Erythroblast (primary cell): ENCODE measurements around the gene ID4.

Experiments
- DNase-seq, 2 experiments: peaks; one replicate each; lab custom pipeline; 2025; lab: John Stamatoyannopoulos, UW
- GATA1 ChIP-seq: IDR thresholded peaks from 2 replicates; pipeline ENCODE4 v1.6.1; 2011; ENCODE audit warnings: low read depth, mild to moderate bottlenecking, control low read depth, low read length, moderate library complexity
- POLR2A ChIP-seq: IDR thresholded peaks from 2 replicates; pipeline ENCODE4 v1.6.1; 2011; ENCODE audit warnings: mild to moderate bottlenecking, low read length

The ID4 gene, protein sequence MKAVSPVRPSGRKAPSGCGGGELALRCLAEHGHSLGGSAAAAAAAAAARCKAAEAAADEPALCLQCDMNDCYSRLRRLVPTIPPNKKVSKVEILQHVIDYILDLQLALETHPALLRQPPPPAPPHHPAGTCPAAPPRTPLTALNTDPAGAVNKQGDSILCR

DNA sequence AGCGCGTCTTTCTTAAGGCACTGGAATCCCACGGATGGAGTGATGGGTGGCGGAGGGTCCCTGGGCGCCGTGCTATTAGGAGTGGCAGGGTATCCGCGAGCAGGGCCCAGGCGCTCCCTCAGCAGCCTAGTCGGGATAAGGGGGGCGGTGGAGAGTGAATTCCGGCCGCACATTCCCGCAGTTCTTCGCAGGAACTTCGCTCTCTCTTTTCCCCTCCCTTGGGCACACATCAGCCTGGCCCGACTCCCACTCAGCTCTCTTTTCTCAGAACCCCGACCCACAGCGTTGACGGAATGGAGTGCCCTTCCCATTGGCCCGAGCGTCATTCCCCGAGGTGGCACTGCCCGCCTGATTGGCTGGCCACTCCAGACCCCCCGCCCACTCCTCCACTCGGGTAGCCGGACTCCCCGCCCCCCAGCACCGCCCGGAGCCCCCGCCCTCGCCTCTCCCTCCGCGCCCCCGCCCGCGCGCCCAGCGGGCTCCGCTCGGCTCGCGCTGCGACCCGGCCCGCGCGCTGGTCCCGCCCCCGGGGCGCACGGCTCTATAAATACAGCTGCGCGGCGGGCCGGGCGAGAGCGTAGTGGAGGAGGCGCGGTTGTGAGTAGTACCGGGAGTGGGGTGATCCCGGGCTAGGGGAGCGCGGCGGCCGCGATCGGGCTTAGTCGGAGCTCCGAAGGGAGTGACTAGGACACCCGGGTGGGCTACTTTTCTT is at the start of gene ID4:
Gene ID4 (plus strand): TSS at position 572 of the 712 bp plus-strand sequence. CDS start 385 bp downstream, outside the sequence.
- no peak for DNase-seq
- no peak for TF ChIP-seq GATA1
- TF ChIP-seq POLR2A = no peak

DNA sequence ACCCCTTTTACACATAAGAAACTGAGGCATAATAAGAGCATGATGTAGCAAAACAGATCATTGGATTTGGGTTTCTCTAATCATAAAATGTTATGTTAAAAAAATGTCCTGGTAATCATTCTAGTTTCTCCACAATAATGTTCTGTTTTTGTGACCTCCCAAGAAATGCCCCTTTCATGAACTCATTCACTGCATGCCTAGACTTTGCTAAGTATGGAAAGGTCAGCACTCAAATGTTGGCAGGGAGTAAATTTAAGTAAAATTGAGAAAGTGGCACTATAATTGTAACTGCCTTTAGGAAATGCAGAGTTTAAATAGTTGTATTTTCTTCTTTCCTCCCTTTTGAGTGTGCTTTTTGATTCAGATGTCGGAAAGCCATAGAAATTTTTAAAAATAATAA is 48.5 kb upstream of the ID4 start:
- TF ChIP-seq GATA1 (no peak), POLR2A (no peak)

DNA sequence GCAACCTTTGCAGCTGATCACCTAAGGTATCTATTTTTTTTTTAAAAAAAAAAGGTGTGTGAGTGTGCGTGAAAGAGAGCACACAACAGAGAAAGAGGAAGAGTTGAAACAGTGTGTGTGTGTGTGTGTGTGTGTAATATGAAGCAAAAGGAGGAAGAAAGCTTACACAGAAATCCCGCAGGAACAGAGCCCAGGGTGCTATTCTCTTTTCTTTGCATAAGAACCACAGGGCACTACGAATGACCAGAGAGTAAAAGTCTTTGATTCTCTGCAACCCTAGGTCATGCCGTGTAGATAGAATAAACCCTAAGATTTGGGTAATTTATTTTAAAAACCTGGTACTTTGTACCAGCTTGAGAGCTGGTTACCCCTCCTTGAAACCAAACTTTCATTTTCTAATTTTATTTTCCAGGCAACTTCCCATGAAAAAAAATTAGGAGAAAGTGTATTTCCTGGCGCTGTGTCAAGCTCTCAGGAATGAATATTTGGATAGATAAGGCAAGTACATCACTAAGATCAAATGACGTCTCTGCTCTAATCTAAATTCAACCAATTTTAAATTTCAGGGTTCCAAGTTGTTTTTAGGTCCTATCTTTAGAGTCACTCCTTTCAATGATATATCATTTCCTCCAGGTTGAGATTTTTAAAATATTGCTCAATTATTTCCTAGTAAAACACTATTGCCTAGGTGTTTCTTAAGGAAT is 47.9 kb upstream of the ID4 start:
- DNase-seq = no peak

More for the DNA sequence above, 48.5 kb upstream of the ID4 start:
- no peak for DNase-seq

DNA sequence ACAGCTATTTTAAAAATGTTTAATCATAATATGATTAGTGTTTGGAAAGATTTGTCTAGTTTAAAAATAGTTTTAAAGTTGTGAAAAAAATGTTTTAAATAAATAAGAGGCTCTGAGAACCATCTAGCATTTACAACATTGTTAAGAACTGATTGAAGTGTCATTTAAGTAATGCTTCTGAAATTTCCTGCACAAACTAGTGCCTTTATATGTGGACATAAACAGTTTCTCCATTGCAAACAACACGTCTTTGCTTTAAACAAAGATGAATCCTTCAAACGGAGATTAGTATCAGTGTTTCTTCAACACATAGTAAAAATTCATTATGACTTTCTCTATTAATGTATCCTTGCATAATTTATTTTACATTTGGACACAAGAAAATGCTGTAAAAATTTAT is 45.9 kb upstream of the ID4 start:
- DNase-seq = no peak
- TF ChIP-seq POLR2A (no peak), GATA1 (no peak)

More for the DNA sequence above, 47.9 kb upstream of the ID4 start:
- TF ChIP-seq GATA1 = no peak
- no peak for TF ChIP-seq POLR2A

DNA sequence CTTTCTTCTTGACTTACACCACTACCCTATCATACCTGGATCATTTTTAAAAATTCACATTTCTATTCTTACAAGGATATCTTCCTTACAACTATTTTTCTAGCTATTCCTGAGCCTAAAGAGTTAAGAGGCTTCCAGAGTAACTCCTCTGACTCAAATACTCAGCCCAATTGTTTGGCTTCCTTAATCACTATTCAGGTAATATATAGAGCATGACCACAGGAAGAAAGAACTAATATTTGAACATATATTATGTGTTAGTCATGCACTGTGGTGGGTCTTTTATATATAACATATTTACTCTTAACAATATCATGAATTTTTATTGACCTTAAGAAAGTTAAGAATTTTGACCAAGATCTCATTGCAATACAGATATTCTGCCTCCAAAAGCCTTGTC is 42.0 kb upstream of the ID4 start:
- no peak for TF ChIP-seq POLR2A
- no peak for TF ChIP-seq GATA1
- DNase-seq = no peak

DNA sequence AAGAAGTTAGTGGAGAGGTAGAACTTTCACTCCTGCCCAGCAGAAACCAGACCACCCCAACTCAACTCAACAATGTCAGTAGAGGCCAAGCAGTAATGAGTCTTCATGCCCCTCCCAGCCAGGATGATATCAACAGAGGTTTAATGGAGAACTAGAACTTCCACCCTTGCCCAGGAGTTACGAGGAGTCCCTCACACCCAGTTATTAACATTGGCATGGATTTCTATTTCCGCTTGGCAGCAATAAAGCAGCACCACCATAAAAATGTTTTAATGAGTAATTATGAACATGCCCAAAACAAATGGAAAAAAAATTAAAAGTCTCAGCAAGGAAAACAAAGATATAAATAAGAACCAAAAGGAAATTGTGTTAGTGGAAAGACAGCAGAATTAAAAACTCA is 40.7 kb upstream of the ID4 start:
- no peak for TF ChIP-seq GATA1
- no peak for TF ChIP-seq POLR2A

DNA sequence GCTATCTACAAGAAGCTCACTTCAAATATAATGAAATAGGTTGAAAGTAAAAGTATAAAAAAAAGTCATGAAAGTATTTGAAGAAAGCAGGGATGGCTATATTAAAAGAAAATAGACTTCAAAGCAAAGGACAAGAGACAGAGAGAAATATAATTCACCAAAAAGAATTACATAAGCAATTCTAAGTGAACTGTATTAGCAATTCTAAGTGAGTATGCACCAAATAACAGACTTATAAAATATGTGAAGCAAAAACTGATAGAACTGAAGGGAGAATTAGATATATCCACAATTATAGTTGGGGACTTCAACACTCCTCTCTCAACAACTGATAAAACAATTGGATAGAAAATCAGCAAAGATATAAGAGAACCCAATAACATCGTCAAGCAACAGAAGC is 38.8 kb upstream of the ID4 start:
- DNase-seq = no peak
- no peak for TF ChIP-seq POLR2A
- TF ChIP-seq GATA1 = no peak

More for the DNA sequence above, 40.7 kb upstream of the ID4 start:
- DNase-seq = no peak

DNA sequence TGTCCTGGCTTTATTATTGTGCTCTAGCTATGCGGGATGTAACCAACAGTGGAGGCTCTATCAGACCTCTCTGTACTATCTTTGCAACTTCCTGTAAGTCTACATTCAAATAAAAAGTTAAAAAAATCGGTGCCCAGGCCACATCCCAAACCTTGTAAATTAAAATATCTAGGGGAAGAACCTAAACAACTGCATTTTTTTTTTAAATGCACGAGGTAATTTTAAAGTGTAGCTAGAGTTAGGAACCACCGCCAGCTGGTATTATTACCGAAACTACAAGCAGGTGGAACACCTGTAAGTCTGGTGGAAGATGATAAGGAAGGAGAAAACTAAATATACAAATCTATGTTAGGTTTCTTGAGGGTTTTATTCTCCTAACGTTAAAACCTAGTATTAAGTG is 34.5 kb upstream of the ID4 start:
- DNase-seq = no peak
- no peak for TF ChIP-seq POLR2A
- TF ChIP-seq GATA1 = no peak

DNA sequence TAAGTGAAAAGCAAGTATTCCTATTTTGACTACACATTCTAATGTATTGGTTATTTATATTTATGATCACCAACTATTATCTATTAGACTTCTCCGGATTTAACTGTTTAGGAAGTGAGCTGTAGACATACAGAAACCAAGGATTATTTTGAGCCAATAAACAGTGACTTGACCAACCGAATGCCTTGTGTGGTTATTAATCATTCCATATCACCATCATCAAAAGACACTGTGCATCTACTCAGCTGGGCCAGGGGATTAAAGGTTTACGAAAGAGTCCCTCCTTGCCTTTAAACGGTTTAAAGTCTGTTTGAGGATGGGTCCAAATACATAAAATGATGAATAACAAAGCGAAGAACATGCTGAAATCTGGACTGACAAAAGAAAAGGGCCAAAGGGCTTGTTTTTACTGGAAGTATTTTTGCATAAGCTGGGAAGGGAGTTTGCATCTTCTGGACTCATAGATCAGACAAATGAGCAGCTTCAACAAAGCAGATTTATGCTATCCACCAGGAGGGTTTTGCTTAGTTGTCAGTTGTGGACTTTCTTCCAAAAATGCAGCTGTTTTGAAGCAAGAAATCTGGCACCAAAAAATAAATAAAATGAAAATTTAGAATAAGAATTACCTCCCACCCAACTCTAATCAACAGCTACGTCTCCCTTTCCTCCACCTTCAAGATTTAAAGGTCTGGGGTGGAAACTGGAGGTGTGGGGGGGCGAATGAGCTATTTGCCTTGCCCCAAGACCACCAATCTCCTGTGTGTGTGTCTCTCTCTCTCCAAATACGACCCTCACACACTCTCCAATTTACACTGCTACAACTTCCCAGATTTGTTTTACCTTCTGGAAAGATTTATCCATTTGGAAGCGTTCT is 33.6 kb upstream of the ID4 start:
- DNase-seq = no peak
- TF ChIP-seq GATA1 = no peak
- TF ChIP-seq POLR2A = no peak

DNA sequence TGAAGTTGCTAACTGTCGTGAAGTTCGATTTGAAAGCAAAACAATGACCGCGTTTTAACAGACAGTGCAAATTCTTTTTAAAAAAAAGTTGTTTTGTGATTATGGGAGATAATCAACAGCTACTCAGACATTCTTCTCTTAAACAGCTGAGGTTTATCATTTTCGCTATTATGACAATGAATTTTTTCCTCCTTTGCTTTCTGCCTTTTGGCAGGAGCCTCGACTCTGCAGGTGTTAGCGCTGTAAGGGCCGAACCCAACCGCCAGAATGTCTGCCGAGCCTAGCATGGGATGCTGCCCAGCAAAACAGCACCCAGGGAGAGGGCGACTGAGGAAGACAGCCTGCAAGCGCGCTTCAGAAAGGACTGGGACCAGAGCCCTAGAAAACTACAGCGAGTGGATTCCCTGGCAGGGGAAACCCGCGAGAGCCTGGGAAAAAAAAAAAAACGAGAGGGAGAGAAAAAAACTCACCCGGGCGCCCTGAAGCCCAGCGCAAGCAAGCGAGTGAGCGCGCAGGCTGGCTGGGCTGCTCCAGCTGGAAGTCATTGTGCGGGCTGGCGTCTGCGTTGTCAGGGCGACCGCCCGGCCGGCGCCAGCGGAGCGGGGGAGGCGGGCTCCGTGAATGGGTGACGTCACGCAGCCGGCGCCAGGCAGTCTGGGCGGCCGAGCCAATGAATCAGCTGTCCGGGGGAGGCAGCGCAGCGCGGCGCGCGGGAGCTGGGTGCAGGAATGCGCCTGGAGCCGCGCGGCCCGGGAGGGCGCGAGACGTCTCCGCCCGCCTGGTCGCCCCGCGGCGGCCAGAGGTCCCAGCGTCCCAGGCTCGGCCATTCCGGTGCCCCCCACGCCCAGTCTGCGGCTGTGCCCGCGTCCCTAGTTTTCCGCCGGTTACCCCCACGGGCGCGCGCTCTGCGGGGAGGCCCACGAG is 32.7 kb upstream of the ID4 start:
- DNase-seq = peak; percentile 87 to 93
- TF ChIP-seq POLR2A (peak; percentile 37), GATA1 (no peak)

DNA sequence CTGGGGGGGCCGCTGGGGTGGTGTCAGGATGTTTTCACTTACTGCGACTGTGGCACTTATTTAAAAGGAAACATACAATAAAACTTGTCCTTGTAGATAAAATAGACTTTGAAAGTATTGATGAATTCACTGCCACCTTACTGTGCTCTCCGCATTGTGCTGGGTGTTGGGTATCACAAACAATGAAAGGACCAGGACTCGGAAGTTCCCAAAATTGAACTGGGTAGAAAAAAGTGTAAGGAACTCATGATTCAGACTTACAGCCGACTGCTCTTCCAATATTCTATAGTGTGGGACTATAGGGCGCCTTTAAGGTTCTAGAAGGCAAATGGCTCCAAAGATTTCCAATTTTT is 32.1 kb upstream of the ID4 start:
- DNase-seq = peak in 1 of 2 experiments; percentile 19
- TF ChIP-seq POLR2A (no peak), GATA1 (no peak)

DNA sequence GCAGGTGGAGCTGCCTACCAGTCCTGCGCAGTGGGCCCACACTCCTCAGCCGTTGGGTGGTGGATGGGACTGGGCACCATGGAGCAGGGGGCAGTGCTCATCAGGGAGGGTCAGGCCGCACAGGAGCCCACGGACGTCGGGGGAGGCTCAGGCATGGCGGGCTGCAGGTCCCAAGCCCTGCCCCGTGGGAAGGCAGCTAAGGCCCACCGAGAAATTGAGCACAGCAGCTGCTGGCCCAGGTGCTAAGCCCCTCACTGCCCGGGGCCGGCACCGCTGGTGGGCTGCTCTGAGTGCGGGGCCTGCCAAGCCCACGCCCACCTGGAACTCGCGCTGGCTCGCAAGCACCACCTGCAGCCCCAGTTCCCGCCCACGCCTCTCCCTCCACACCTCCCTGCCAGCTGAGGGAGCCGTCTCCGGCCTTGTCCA is 30.2 kb upstream of the ID4 start:
- TF ChIP-seq POLR2A (no peak), GATA1 (no peak)
- no peak for DNase-seq

DNA sequence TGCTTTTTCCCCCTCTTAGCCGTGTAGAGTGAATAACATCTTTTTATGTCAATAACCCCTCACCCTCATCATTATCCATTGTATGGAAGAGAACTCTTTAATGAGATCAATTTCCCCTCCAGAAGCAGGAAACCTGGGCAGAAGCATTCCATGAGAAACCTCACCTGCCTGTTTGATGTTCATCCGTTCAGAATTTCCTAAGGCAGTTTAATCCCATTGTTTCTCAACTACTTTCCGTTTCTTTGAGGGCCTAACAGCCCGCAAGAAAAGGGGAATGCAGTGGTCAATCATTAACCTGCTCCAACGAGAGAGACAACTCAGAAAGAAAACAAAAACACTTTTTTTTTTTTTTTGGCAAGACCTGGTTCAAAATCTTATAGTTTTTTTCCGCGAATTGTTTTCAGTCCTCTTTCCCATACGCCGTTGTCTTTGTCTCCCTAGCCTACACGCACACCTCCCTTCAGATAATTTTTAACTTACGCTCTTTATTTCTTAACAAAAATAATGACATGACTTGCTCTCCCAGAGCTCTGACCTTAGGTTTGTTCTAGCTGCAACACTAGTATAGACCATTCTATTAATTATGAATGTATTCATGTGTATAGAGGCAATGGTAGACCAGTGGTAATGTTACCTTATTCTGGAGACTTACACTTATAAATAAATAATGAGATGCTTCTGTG is 25.6 kb upstream of the ID4 start:
- DNase-seq = no peak
- TF ChIP-seq GATA1 (no peak), POLR2A (no peak)
